GM23248 (cell line): ENCODE measurements around the gene MAP3K12. TPM values are rescaled to one million over a fixed set of nuclear protein-coding genes. Genes with fewer than 3 reads are reported as not detected.
A peak's percentile ranks its signal among the peaks of the same experiment; 100 is the strongest.

Experiments
- DNase-seq: peaks from one replicate; pipeline ENCODE4 v3.0.0-alpha.2; 2015
- H2AFZ ChIP-seq: fragments of 200-600 bp; sonication (generic); 2 replicates; pipeline ENCODE4 v1.6.1; 2016; ENCODE audit warnings: antibody characterized with exemption
- H3F3A ChIP-seq: fragments of 200-600 bp; sonication (generic); 2 replicates; pipeline ENCODE4 v1.6.1; 2016; ENCODE audit warnings: mild to moderate bottlenecking, antibody characterized with exemption, mixed run types; ENCODE audit not compliant: insufficient read depth
- H3K27ac ChIP-seq: fragments of 200-600 bp; sonication (generic); 2 replicates; pipeline ENCODE4 v1.5.1; 2016; ENCODE audit warnings: mild to moderate bottlenecking
- H3K27me3 ChIP-seq: fragments of 200-600 bp; sonication (generic); replicated peaks from 2 replicates; pipeline ENCODE4 v1.6.1; 2016; ENCODE audit warnings: mild to moderate bottlenecking; ENCODE audit not compliant: insufficient read depth
- H3K36me3 ChIP-seq: fragments of 200-600 bp; sonication (generic); 2 replicates; pipeline ENCODE4 v1.6.1; 2016; ENCODE audit warnings: low read depth, mild to moderate bottlenecking
- H3K4me1 ChIP-seq: fragments of 200-600 bp; sonication (generic); 2 replicates; pipeline ENCODE4 v1.6.1; 2016; ENCODE audit warnings: mild to moderate bottlenecking; ENCODE audit not compliant: insufficient read depth
- H3K4me2 ChIP-seq: fragments of 200-600 bp; sonication (generic); one replicate; pipeline ENCODE4 v1.6.1; 2016; ENCODE audit warnings: mild to moderate bottlenecking; ENCODE audit not compliant: unreplicated experiment
- H3K4me3 ChIP-seq: fragments of 200-600 bp; sonication (generic); 2 replicates; pipeline ENCODE4 v1.5.1; 2016; ENCODE audit warnings: mild to moderate bottlenecking
- H3K79me2 ChIP-seq: fragments of 200-600 bp; sonication (generic); 2 replicates; pipeline ENCODE4 v1.6.1; 2016; ENCODE audit warnings: mild to moderate bottlenecking; ENCODE audit not compliant: insufficient read depth
- H3K9ac ChIP-seq: fragments of 200-600 bp; sonication (generic); 2 replicates; pipeline ENCODE4 v1.6.1; 2016; ENCODE audit warnings: mild to moderate bottlenecking
- H3K9me2 ChIP-seq: fragments of 200-600 bp; sonication (generic); 2 replicates; pipeline ENCODE4 v1.6.1; 2016; ENCODE audit warnings: mixed run types, mild to moderate bottlenecking, moderate library complexity; ENCODE audit not compliant: insufficient read depth
- H3K9me3 ChIP-seq: fragments of 200-600 bp; sonication (generic); one replicate; pipeline ENCODE4 v1.6.1; 2017; ENCODE audit warnings: low read depth
- H4K20me1 ChIP-seq: fragments of 200-600 bp; sonication (generic); 2 replicates; pipeline ENCODE4 v1.6.0; 2016; ENCODE audit not compliant: insufficient read depth
- EZH2 ChIP-seq: fragments of 200-600 bp; sonication (generic); IDR thresholded peaks from 2 replicates; pipeline ENCODE4 v1.6.1; 2018; ENCODE audit warnings: antibody characterized with exemption, mild to moderate bottlenecking; ENCODE audit not compliant: insufficient read depth, poor library complexity, severe bottlenecking
- EZH2phosphoT487 ChIP-seq: fragments of 200-600 bp; sonication (generic); IDR thresholded peaks from 2 replicates; pipeline ENCODE4 v1.6.1; 2018; ENCODE audit warnings: antibody characterized with exemption, moderate library complexity, mild to moderate bottlenecking, low read depth; ENCODE audit not compliant: insufficient read depth
- WGBS, 2 experiments: methylation state at CpG; one replicate each; pipeline ENCODE4 v1.1.6; 2015 to 2017; ENCODE audit warnings: low lambda C conversion rate in 2 of 2, low coverage in 1 of 2; ENCODE audit errors: missing lambda C conversion rate in 2 of 2; 5-methylcytosine and 5-hydroxymethylcytosine counted together
- in situ Hi-C: fragments of 300-500 bp; cut with MboI; formaldehyde crosslinking; loops from 2 replicates; pipeline ENCODE4 v1.15.0; 2020
- polyA plus RNA-seq: library from polyadenylated mRNA; unstranded; fragments of >200 nt; fragmentation: Nextera tagmentation; extraction: Ambion mirVana; gene quantifications from 2 replicates; pipeline ENCODE4 v1.2.1, GENCODE V29; 2016
- total RNA-seq: library from RNA; depleted of rRNA; stranded (reverse); fragments of >200 nt; shearing (Covaris generic); gene quantifications from 2 replicates; pipeline ENCODE4 v1.2.3, GENCODE V29; 2014

MAP3K12 gene
- total and polyA plus RNA-seq, 2 experiments from 2014 or later, result 8.7 to 37.4 TPM

DNA sequence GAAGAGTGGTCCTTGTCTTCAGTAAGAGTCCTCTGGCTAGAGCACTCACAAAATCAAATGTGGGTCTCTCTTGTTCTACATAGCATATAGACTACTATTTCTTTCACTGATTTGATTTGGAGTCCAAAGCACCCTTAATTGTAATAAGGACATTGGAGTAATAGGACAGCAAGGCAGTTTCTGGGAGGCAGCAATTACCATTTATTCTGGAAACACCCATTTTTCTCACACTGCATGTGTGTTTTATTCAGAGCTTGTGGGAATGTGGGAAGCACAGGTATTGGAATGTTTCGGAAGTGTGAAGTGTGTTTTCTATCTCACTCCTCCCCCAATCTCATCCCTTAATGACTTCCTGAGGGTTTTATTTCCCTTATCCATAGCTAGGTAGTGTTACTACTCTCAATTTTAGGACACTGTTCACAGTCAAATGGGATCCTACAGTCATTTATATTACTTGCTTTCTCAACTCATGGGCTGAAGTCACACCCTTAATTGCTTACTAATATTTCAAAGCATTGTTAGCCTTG lies 27.1 kb downstream of the MAP3K12 start:
- peaks cover 95% of the 10 kb centered on the region for H3K36me3 ChIP-seq
- no peaks in the 10 kb centered on the region for H3K4me1 ChIP-seq
- H3K4me3 ChIP-seq, result no peak overlapping the region
- peaks cover 98% of the 10 kb centered on the region for H3K79me2 ChIP-seq
- no peaks in the 10 kb centered on the region for H3K9me3 ChIP-seq
- 96 to 100% methylated on average over 1 of the region's 1 CpG for WGBS, 2 experiments
- no peaks in the 10 kb centered on the region for H3K9me2 ChIP-seq
- no peak overlapping the region for H2AFZ ChIP-seq
- peak overlapping the region; percentile 1; the same call in 1 of the 2 replicates for H3K27ac ChIP-seq
- no peak overlapping the region for H3K4me2 ChIP-seq
- peaks cover 94% of the 10 kb centered on the region for H3F3A ChIP-seq
- DNase-seq, result no peak
- in situ Hi-C loops, result no loop called here
- H4K20me1 ChIP-seq, result no peaks in the 10 kb centered on the region
- no peak overlapping the region for H3K9ac ChIP-seq
- H3K27me3 ChIP-seq, result no peaks in the 10 kb centered on the region
- TF ChIP-seq EZH2phosphoT487, result no peak
- TF ChIP-seq EZH2, result no peak

DNA sequence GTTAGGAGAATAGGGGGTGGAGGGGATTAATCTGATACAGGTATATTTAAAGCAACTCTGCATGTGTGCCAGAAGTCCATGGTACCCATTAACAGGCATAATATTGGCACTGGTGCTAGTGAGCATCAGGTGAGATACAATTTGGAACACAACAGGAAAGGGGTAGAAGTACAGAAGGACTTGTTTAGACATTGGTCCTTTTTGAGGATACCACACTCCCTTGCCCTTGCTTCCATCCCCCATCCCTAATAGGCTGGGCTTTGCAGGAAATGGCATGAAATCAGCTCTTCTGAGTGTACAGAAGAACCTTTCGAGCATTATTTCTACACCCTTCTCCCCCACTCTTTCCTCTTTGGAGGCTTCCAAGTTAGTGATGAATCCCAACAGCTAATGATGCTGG lies 31.0 kb downstream of the MAP3K12 start:
- no peaks in the 10 kb centered on the region for H4K20me1 ChIP-seq
- H3K4me2 ChIP-seq, result no peak overlapping the region
- peaks cover 91% of the 10 kb centered on the region for H3K36me3 ChIP-seq
- no peaks in the 10 kb centered on the region for H3K4me1 ChIP-seq
- no peaks in the 10 kb centered on the region for H3K9me3 ChIP-seq
- H3K27ac ChIP-seq, result no peak overlapping the region; the same call in 1 of the 2 replicates
- DNase-seq, result no peak
- WGBS, 2 experiments, result 86 to 100% methylated on average over 1 of the region's 1 CpG
- TF ChIP-seq EZH2phosphoT487 (no peak), EZH2 (no peak)
- no peaks in the 10 kb centered on the region for H3K27me3 ChIP-seq
- in situ Hi-C loops, result no loop called here
- H3K9me2 ChIP-seq, result no peaks in the 10 kb centered on the region
- H3K9ac ChIP-seq, result no peak overlapping the region
- peaks cover 74% of the 10 kb centered on the region for H3F3A ChIP-seq
- H3K79me2 ChIP-seq, result peaks cover 98% of the 10 kb centered on the region
- no peak overlapping the region for H2AFZ ChIP-seq
- no peak overlapping the region for H3K4me3 ChIP-seq

DNA sequence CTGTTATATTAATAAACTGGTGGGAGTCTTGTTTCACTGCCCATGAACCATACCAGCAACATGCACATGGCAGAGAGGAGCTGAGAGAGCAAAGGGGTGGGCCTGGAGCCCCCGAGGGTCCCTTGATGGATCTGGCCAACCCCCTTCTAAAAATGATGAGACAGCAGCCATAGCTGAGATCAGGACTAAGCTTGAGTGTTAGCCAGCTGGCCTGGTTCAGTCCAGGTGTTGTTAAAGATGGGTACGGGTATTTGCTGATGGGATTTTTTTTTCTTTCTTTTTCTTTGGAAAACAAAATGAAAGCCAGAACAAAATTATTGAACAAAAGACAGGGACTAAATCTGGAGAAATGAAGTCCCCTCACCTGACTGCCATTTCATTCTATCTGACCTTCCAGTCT lies 31.4 kb downstream of the MAP3K12 start:
- H3K9ac ChIP-seq, result no peak overlapping the region
- peaks cover 98% of the 10 kb centered on the region for H3K79me2 ChIP-seq
- H4K20me1 ChIP-seq, result no peaks in the 10 kb centered on the region
- no peak overlapping the region for H2AFZ ChIP-seq
- no peaks in the 10 kb centered on the region for H3K4me1 ChIP-seq
- H3K9me3 ChIP-seq, result no peaks in the 10 kb centered on the region
- H3K36me3 ChIP-seq, result peaks cover 91% of the 10 kb centered on the region
- no peak overlapping the region for H3K4me2 ChIP-seq
- in situ Hi-C loops, result no loop called here
- no peak for DNase-seq
- WGBS, 2 experiments, result 93 to 96% methylated on average over 2 of the region's 2 CpGs
- no peaks in the 10 kb centered on the region for H3K27me3 ChIP-seq
- H3K9me2 ChIP-seq, result no peaks in the 10 kb centered on the region
- peaks cover 77% of the 10 kb centered on the region for H3F3A ChIP-seq
- no peak overlapping the region for H3K4me3 ChIP-seq
- H3K27ac ChIP-seq, result no peak overlapping the region; the same call in 1 of the 2 replicates
- TF ChIP-seq EZH2 (no peak), EZH2phosphoT487 (no peak)

DNA sequence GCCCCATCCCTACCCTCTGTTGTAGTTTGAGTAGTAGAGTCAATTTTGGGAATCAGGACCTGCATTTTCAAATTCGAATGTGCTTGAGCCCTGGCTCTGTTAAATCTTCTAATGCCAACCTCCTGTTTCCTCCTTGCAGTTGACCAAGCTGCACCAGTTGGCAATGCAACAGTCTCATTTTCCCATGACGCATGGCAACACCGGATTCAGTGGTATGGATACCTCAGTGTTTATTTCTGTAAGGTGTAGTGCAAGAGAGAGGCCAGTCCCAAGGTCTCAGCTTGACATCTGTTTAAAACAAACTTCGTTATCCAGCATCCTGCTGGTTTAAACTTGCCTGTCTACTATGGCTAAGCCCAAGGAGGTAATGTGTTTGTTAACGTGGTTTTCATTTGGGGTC lies 32.2 kb downstream of the MAP3K12 start:
- no peak for DNase-seq
- Histone ChIP-seq H3K27ac (no peak overlapping the region), H3K4me1 (no peaks in the 10 kb centered on the region), H3F3A (peaks cover 77% of the 10 kb centered on the region), H2AFZ (no peak overlapping the region), H3K9me3 (no peaks in the 10 kb centered on the region), H3K9ac (no peak overlapping the region), H3K79me2 (peaks cover 98% of the 10 kb centered on the region), H4K20me1 (no peaks in the 10 kb centered on the region), H3K9me2 (no peaks in the 10 kb centered on the region), H3K36me3 (peaks cover 91% of the 10 kb centered on the region), H3K27me3 (no peaks in the 10 kb centered on the region), H3K4me2 (no peak overlapping the region), H3K4me3 (no peak overlapping the region)
- 53% methylated on average over 5 of the region's 5 CpGs for WGBS, 2 experiments
- TF ChIP-seq EZH2phosphoT487, result no peak
- no peak for TF ChIP-seq EZH2
- in situ Hi-C loops, result no loop called here
